Measurements from ENCODE around the gene UMAD1.

The UMAD1 gene

GRCh38 chr7:7765422-7765821, 124.9 kb downstream of the UMAD1 start:
- TF ChIP-seq ESRRG (CRISPR knock-in tag; IDR thresholded peaks at IDR 0.05) = no peak
- no peak for TF ChIP-seq ZFP30 (CRISPR knock-in tag; IDR thresholded peaks at IDR 0.05)
- TF ChIP-seq PPARA (CRISPR knock-in tag; IDR thresholded peaks at IDR 0.05; ENCODE audit: borderline replicate concordance) = no peak
- no peak for TF ChIP-seq SNAI2 (CRISPR knock-in tag; IDR thresholded peaks at IDR 0.05)
- TF ChIP-seq GLIS3 (CRISPR knock-in tag; IDR thresholded peaks at IDR 0.05) = no peak
- TF ChIP-seq, protein P1, sequence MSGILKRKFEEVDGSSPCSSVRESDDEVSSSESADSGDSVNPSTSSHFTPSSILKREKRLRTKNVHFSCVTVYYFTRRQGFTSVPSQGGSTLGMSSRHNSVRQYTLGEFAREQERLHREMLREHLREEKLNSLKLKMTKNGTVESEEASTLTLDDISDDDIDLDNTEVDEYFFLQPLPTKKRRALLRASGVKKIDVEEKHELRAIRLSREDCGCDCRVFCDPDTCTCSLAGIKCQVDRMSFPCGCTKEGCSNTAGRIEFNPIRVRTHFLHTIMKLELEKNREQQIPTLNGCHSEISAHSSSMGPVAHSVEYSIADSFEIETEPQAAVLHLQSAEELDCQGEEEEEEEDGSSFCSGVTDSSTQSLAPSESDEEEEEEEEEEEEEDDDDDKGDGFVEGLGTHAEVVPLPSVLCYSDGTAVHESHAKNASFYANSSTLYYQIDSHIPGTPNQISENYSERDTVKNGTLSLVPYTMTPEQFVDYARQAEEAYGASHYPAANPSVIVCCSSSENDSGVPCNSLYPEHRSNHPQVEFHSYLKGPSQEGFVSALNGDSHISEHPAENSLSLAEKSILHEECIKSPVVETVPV (CRISPR knock-in tag; IDR thresholded peaks at IDR 0.05) = no peak
- TF ChIP-seq ZC3H10 (CRISPR knock-in tag; IDR thresholded peaks at IDR 0.05) = no peak
- no peak for TF ChIP-seq RARB (CRISPR knock-in tag; IDR thresholded peaks at IDR 0.05)
- TF ChIP-seq ZNF8 (CRISPR knock-in tag; IDR thresholded peaks at IDR 0.05) = no peak
- no peak for TF ChIP-seq CSDC2 (CRISPR knock-in tag; IDR thresholded peaks at IDR 0.05)
- no peak for TF ChIP-seq ARNTL (CRISPR knock-in tag; IDR thresholded peaks at IDR 0.05; ENCODE audit: borderline replicate concordance, low read depth)
- no peak for TF ChIP-seq TSHZ2 (CRISPR knock-in tag; IDR thresholded peaks at IDR 0.05)
- TF ChIP-seq TOX (CRISPR knock-in tag; IDR thresholded peaks at IDR 0.05; ENCODE audit: borderline replicate concordance) = no peak
- ATAC-seq = no peak

DNA sequence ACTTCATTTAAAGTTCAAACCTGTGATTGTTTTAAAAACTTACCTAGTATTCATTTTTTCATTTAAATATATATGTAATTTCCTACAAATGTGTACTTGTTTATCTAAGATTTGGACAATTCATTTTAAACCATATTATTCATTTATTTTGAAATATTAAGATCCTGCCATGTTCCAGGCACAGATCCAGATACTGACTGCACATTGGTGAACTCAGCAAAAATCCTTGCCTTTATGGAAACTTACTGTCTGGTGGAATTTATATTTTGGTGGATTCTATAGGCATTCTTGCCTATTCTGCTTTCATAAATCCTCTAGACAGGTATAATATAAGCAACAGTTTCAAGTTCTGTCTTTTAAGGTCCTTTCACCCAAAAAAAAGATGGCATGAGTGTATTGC, 126.1 kb downstream of the UMAD1 start:
- TF ChIP-seq TOX (CRISPR knock-in tag; IDR thresholded peaks at IDR 0.05; ENCODE audit: borderline replicate concordance) = no peak
- TF ChIP-seq, protein P1 (CRISPR knock-in tag; IDR thresholded peaks at IDR 0.05) = no peak
- TF ChIP-seq OSR1 (CRISPR knock-in tag; IDR thresholded peaks at IDR 0.05) = no peak
- no peak for TF ChIP-seq RARB (CRISPR knock-in tag; IDR thresholded peaks at IDR 0.05)
- ATAC-seq = no peak

GRCh38 chr7:7768977-7769709, 128.6 kb downstream of the UMAD1 start:
- ATAC-seq = no peak
- TF ChIP-seq ZFP3 (CRISPR knock-in tag; IDR thresholded peaks at IDR 0.05) (peak; percentile 99), SNAI2 (CRISPR knock-in tag; IDR thresholded peaks at IDR 0.05) (peak; percentile 70; the same call in 1 of the 2 replicates), ARNTL (CRISPR knock-in tag; IDR thresholded peaks at IDR 0.05; ENCODE audit: borderline replicate concordance, low read depth) (no peak), ZNF8 (CRISPR knock-in tag; IDR thresholded peaks at IDR 0.05) (peak; percentile 73), CREB5 (CRISPR knock-in tag; IDR thresholded peaks at IDR 0.05; ENCODE audit: low read depth) (0 out of 2 replicates have a peak, but pooled peaks have one; percentile 50), TCF4 (CRISPR knock-in tag; IDR thresholded peaks at IDR 0.05; ENCODE audit: borderline replicate concordance) (peak; percentile 56), ISL1 (CRISPR knock-in tag; IDR thresholded peaks at IDR 0.05) (peak; percentile 90), TSHZ2 (CRISPR knock-in tag; IDR thresholded peaks at IDR 0.05) (peak; percentile 77)
- TF ChIP-seq, protein P2, sequence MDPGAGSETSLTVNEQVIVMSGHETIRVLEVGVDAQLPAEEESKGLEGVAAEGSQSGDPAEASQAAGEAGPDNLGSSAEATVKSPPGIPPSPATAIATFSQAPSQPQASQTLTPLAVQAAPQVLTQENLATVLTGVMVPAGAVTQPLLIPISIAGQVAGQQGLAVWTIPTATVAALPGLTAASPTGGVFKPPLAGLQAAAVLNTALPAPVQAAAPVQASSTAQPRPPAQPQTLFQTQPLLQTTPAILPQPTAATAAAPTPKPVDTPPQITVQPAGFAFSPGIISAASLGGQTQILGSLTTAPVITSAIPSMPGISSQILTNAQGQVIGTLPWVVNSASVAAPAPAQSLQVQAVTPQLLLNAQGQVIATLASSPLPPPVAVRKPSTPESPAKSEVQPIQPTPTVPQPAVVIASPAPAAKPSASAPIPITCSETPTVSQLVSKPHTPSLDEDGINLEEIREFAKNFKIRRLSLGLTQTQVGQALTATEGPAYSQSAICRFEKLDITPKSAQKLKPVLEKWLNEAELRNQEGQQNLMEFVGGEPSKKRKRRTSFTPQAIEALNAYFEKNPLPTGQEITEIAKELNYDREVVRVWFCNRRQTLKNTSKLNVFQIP (CRISPR knock-in tag; IDR thresholded peaks at IDR 0.05; ENCODE audit: borderline replicate concordance, low read depth) = no peak

All from SK-N-SH treated with all-trans-retinoic acid at 6 μM for 48 hours (cell line).